Adrenal gland (tissue), 5 donors: ENCODE results near the gene CXCL6.

ENCODE experiments used
- CTCF ChIP-seq, 6 experiments: fragments of 450-650 bp in 4 of 6; fragments of 200-600 bp in 2 of 6; sonication (generic) in 1 of 6; IDR thresholded peaks; 1 replicate in 5 of 6; 2 replicates in 1 of 6; pipeline versions ENCODE4 v1.5.1 to v1.8.0; 2016 to 2021; ENCODE audit warnings: antibody characterized with exemption in 6 of 6, mild to moderate bottlenecking in 2 of 6, moderate library complexity in 1 of 6
- POLR2A ChIP-seq, 2 donors: fragments of 450-650 bp; IDR thresholded peaks; one replicate each; pipeline ENCODE4 v1.6.1; 2017; ENCODE audit warnings: antibody characterized with exemption in 2 of 2, mild to moderate bottlenecking in 2 of 2, moderate library complexity in 1 of 2
- donor health status: DM: no; HTN: no; CAD: no.

- TF ChIP-seq CTCF (IDR thresholded peaks at IDR 0.05) = no peak
- TF ChIP-seq POLR2A (IDR thresholded peaks at IDR 0.05) = no peak
Measured at GRCh38 chr4:73817341-73817740, 19.1 kb upstream of the CXCL6 start.
